ENCODE results near the gene USP37.

GRCh38 chr2:218432676-218433365 is 135.3 kb downstream of the USP37 start:
- TF ChIP-seq ZFP30 (CRISPR knock-in tag; IDR thresholded peaks at IDR 0.05) (no peak), ZFP3 (CRISPR knock-in tag; IDR thresholded peaks at IDR 0.05) (no peak), CSDC2 (CRISPR knock-in tag; IDR thresholded peaks at IDR 0.05) (no peak), PATZ1 (CRISPR knock-in tag; IDR thresholded peaks at IDR 0.05; ENCODE audit: borderline replicate concordance) (no peak), CREB5 (CRISPR knock-in tag; IDR thresholded peaks at IDR 0.05; ENCODE audit: low read depth) (no peak), ZNF565 (CRISPR knock-in tag; conservative IDR thresholded peaks at IDR 0.05; ENCODE audit: low read depth) (no peak), RARB (CRISPR knock-in tag; IDR thresholded peaks at IDR 0.05) (no peak), OSR1 (CRISPR knock-in tag; IDR thresholded peaks at IDR 0.05) (no peak)
- TF ChIP-seq, protein P1, sequence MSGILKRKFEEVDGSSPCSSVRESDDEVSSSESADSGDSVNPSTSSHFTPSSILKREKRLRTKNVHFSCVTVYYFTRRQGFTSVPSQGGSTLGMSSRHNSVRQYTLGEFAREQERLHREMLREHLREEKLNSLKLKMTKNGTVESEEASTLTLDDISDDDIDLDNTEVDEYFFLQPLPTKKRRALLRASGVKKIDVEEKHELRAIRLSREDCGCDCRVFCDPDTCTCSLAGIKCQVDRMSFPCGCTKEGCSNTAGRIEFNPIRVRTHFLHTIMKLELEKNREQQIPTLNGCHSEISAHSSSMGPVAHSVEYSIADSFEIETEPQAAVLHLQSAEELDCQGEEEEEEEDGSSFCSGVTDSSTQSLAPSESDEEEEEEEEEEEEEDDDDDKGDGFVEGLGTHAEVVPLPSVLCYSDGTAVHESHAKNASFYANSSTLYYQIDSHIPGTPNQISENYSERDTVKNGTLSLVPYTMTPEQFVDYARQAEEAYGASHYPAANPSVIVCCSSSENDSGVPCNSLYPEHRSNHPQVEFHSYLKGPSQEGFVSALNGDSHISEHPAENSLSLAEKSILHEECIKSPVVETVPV (CRISPR knock-in tag; IDR thresholded peaks at IDR 0.05): no peak
- TF ChIP-seq, protein P2, sequence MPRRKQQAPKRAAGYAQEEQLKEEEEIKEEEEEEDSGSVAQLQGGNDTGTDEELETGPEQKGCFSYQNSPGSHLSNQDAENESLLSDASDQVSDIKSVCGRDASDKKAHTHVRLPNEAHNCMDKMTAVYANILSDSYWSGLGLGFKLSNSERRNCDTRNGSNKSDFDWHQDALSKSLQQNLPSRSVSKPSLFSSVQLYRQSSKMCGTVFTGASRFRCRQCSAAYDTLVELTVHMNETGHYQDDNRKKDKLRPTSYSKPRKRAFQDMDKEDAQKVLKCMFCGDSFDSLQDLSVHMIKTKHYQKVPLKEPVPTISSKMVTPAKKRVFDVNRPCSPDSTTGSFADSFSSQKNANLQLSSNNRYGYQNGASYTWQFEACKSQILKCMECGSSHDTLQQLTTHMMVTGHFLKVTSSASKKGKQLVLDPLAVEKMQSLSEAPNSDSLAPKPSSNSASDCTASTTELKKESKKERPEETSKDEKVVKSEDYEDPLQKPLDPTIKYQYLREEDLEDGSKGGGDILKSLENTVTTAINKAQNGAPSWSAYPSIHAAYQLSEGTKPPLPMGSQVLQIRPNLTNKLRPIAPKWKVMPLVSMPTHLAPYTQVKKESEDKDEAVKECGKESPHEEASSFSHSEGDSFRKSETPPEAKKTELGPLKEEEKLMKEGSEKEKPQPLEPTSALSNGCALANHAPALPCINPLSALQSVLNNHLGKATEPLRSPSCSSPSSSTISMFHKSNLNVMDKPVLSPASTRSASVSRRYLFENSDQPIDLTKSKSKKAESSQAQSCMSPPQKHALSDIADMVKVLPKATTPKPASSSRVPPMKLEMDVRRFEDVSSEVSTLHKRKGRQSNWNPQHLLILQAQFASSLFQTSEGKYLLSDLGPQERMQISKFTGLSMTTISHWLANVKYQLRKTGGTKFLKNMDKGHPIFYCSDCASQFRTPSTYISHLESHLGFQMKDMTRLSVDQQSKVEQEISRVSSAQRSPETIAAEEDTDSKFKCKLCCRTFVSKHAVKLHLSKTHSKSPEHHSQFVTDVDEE (CRISPR knock-in tag; IDR thresholded peaks at IDR 0.05): no peak

All from SK-N-SH treated with all-trans-retinoic acid at 6 μM for 48 hours (cell line).